OCI-LY7 (cell line): Measurements from ENCODE around the gene CYB5R3. TPM values are rescaled to one million over a fixed set of nuclear protein-coding genes. Genes with fewer than 3 reads are reported as not detected.
"Not testable (repeated sequence)": the region's sequence is repeated elsewhere in the genome, so short reads cannot be mapped to it uniquely, and the experiment has no call there.

ENCODE experiments used
- BruUV-seq: library from RNA; stranded (reverse); fragments of 400-500 nt; replicated peaks from 2 replicates; lab custom pipeline; 2021; lab: Mats Ljungman, UMichigan
- CTCF ChIA-PET: fragments of 300-600 bp; sonication (Branson Sonifier 250); formaldehyde crosslinking; loops from one replicate; lab custom pipeline; 2022; ENCODE audit warnings: antibody characterized with exemption; ENCODE audit not compliant: unreplicated experiment; lab: Charles Lee
- POLR2A ChIA-PET: fragments of 300-600 bp; sonication (Branson Sonifier 250); formaldehyde crosslinking; loops from one replicate; lab custom pipeline; 2022; ENCODE audit warnings: antibody characterized with exemption; lab: Charles Lee
- DNase-seq: peaks from one replicate; pipeline ENCODE4 v3.0.0-alpha.2; 2015; ENCODE audit warnings: low spot score
- H2AFZ ChIP-seq: fragments of 200-600 bp; sonication (generic), shearing (Covaris generic); 2 replicates; pipeline ENCODE4 v1.6.1; 2014; ENCODE audit warnings: mild to moderate bottlenecking, antibody characterized with exemption, low read length, moderate library complexity
- H3K27ac ChIP-seq: fragments of 200-600 bp; sonication (generic); 2 replicates; pipeline ENCODE4 v1.5.1; 2014; ENCODE audit warnings: mixed run types, low read depth, mild to moderate bottlenecking, moderate library complexity, low read length, inconsistent platforms; ENCODE audit not compliant: poor library complexity, severe bottlenecking
- H3K36me3 ChIP-seq: fragments of 200-600 bp; sonication (generic); 2 replicates; pipeline ENCODE4 v1.6.1; 2014; ENCODE audit warnings: mild to moderate bottlenecking, antibody characterized with exemption, low read length, moderate library complexity, mixed read lengths; ENCODE audit not compliant: insufficient read depth
- H3K4me1 ChIP-seq: fragments of 200-600 bp; sonication (generic); 2 replicates; pipeline ENCODE4 v1.5.1; 2014; ENCODE audit warnings: mild to moderate bottlenecking, low read length; ENCODE audit not compliant: insufficient read depth, poor library complexity, severe bottlenecking
- H3K4me2 ChIP-seq: fragments of 200-600 bp; sonication (generic); 2 replicates; pipeline ENCODE4 v1.6.1; 2014; ENCODE audit warnings: mild to moderate bottlenecking, low read length
- H3K4me3 ChIP-seq: fragments of 200-600 bp; sonication (generic); 2 replicates; pipeline ENCODE4 v1.5.1; 2014; ENCODE audit warnings: mild to moderate bottlenecking, low read depth, low read length; ENCODE audit not compliant: poor library complexity, severe bottlenecking
- H3K79me2 ChIP-seq: fragments of 200-600 bp; sonication (generic); 2 replicates; pipeline ENCODE4 v1.6.1; 2016; ENCODE audit warnings: low read depth, mild to moderate bottlenecking, low read length, moderate library complexity, mixed read lengths; ENCODE audit not compliant: insufficient read depth
- H3K9me2 ChIP-seq: fragments of 200-600 bp; sonication (generic); 2 replicates; pipeline ENCODE4 v1.6.1; 2016; ENCODE audit warnings: mild to moderate bottlenecking, low read length, mixed read lengths; ENCODE audit not compliant: insufficient read depth
- H3K9me3 ChIP-seq: fragments of 200-600 bp; sonication (generic); 2 replicates; pipeline ENCODE4 v1.6.1; 2014; ENCODE audit warnings: mild to moderate bottlenecking, mixed run types, low read length, mixed read lengths
- H4K20me1 ChIP-seq: fragments of 200-600 bp; sonication (generic); 2 replicates; pipeline ENCODE4 v1.6.1; 2014; ENCODE audit warnings: mild to moderate bottlenecking, antibody characterized with exemption, low read length, moderate library complexity, mixed read lengths; ENCODE audit not compliant: insufficient read depth
- EZH2phosphoT487 ChIP-seq: fragments of 200-600 bp; sonication (generic); IDR thresholded peaks from 2 replicates; pipeline ENCODE4 v1.6.1; 2018; ENCODE audit warnings: low read depth, borderline replicate concordance, mild to moderate bottlenecking, mixed run types, antibody characterized with exemption, low read length, moderate library complexity, mixed read lengths
- intact Hi-C: fragments of 100-400 bp; cut with micrococcal nuclease; formaldehyde crosslinking; loops from one replicate; pipeline ENCODE4 v1.10.0; 2022; ENCODE audit not compliant: unreplicated experiment
- total RNA-seq, 2 experiments: library from RNA; depleted of rRNA in 1 of 2; stranded (reverse); fragments of >200 nt in 1 of 2; shearing (Covaris generic) in 1 of 2; gene quantifications; 2 replicates each; pipeline ENCODE4 v1.2.3, GENCODE V29; 2014 to 2022
- TF ChIP-seq, protein P1 (sequence below): fragments of 200-600 bp; sonication (generic); conservative IDR thresholded peaks from 2 replicates; pipeline ENCODE4 v1.5.1; 2014; ENCODE audit warnings: mild to moderate bottlenecking, antibody characterized with exemption, low read length, moderate library complexity, mixed read lengths

Gene CYB5R3
- total RNA-seq, 2 experiments from 2014 or later = 38.0 to 68.9 TPM

- Histone ChIP-seq H2AFZ (no peak overlapping the region), H4K20me1 (no peaks in the 10 kb centered on the region), H3K27ac (no peak overlapping the region), H3K4me2 (no peak overlapping the region), H3K4me1 (peaks cover 13% of the 10 kb centered on the region), H3K36me3 (peaks cover 59% of the 10 kb centered on the region), H3K9me3 (no peaks in the 10 kb centered on the region), H3K79me2 (peaks cover 26% of the 10 kb centered on the region), H3K4me3 (no peak overlapping the region), H3K9me2 (no peaks in the 10 kb centered on the region)
- intact Hi-C loops = no loop called here
- no peak for TF ChIP-seq EZH2phosphoT487
- TF ChIP-seq, protein P1, sequence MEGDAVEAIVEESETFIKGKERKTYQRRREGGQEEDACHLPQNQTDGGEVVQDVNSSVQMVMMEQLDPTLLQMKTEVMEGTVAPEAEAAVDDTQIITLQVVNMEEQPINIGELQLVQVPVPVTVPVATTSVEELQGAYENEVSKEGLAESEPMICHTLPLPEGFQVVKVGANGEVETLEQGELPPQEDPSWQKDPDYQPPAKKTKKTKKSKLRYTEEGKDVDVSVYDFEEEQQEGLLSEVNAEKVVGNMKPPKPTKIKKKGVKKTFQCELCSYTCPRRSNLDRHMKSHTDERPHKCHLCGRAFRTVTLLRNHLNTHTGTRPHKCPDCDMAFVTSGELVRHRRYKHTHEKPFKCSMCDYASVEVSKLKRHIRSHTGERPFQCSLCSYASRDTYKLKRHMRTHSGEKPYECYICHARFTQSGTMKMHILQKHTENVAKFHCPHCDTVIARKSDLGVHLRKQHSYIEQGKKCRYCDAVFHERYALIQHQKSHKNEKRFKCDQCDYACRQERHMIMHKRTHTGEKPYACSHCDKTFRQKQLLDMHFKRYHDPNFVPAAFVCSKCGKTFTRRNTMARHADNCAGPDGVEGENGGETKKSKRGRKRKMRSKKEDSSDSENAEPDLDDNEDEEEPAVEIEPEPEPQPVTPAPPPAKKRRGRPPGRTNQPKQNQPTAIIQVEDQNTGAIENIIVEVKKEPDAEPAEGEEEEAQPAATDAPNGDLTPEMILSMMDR = no peak
- POLR2A ChIA-PET = no interaction called here
- no peak for DNase-seq
- no TSS peak for BruUV-seq
- CTCF ChIA-PET = no interaction called here
Measured at GRCh38 chr22:42577623-42578240, 71.5 kb downstream of the CYB5R3 start.

- H3K27ac ChIP-seq, intact Hi-C loops, H3K9me3 ChIP-seq, BruUV-seq, H3K9me2 ChIP-seq, H4K20me1 ChIP-seq, H3K4me2 ChIP-seq, POLR2A ChIA-PET, H3K4me1 ChIP-seq, CTCF ChIA-PET, H2AFZ ChIP-seq, DNase-seq, H3K4me3 ChIP-seq: not testable (repeated sequence)
- H3K36me3 ChIP-seq = peaks cover 64% of the 10 kb centered on the region
- H3K79me2 ChIP-seq = peaks cover 26% of the 10 kb centered on the region
Measured at GRCh38 chr22:42577141-42577540, 72.1 kb downstream of the CYB5R3 start.

DNA sequence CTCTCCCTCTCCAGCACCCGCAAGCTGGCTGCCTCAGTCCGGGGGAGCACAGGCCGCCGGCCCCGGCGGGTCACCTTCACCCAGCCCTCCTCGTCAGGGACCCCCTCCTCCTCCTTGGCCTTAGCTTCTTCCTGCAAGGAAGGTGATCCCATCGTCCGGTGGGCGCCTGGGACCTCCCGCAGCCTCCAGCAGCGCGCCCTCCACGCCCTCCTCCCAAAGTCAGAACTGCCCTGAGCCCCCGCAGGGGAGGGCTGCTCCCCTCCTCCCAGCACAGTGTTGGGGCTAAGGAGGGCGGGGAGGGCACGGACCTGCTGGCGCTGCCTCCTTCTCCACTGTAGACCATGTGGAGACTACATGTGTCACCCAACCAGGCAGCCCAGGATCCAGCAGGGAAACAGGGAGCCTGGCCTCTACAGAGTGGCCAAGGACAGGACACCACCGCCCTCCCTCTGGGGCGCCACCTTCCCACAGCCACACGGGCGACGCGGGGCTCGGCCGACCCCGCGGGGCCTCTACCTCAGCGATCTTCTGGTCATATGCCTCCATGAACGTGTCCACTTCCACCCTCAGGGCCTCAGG lies 73.1 kb downstream of the CYB5R3 start:
- H3K4me2 ChIP-seq, H2AFZ ChIP-seq, DNase-seq, BruUV-seq, intact Hi-C loops, H3K9me2 ChIP-seq, H3K27ac ChIP-seq, H4K20me1 ChIP-seq, H3K4me1 ChIP-seq, CTCF ChIA-PET, H3K4me3 ChIP-seq, POLR2A ChIA-PET, H3K9me3 ChIP-seq: not testable (repeated sequence)
- peaks cover 20% of the 10 kb centered on the region for H3K79me2 ChIP-seq
- H3K36me3 ChIP-seq = peaks cover 74% of the 10 kb centered on the region

DNA sequence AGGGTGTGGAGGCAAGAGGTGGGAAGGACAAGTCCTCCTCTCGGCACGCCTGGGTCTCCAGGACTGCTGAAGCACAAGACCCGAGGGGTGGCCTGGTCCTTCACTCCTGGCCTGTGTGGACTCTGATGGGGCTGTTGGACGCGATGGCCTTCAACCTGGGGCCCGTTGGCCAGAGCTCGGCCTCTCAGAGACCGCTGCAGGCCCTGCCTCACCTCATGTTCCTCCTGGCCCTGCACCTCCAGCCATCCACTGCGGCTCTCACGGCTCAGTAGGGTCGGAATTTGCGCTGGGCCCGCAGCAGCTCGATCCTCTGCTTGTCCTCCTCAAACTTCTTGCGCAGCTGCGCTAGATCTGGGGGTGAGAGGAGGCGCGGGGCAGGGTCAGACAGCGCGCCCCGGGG lies 74.7 kb downstream of the CYB5R3 start:
- BruUV-seq, H3K79me2 ChIP-seq, CTCF ChIA-PET, DNase-seq, H3K4me2 ChIP-seq, H3K4me3 ChIP-seq, H3K4me1 ChIP-seq, H3K9me3 ChIP-seq, H3K9me2 ChIP-seq, H2AFZ ChIP-seq, intact Hi-C loops, H3K27ac ChIP-seq, H4K20me1 ChIP-seq: not testable (repeated sequence)
- peaks cover 83% of the 10 kb centered on the region for H3K36me3 ChIP-seq
- POLR2A ChIA-PET = interaction anchor here (0.6 kb wide), 1 partner anchor 30 kb away, joined by 3 read pairs; no protein-coding TSS in a partner anchor

DNA sequence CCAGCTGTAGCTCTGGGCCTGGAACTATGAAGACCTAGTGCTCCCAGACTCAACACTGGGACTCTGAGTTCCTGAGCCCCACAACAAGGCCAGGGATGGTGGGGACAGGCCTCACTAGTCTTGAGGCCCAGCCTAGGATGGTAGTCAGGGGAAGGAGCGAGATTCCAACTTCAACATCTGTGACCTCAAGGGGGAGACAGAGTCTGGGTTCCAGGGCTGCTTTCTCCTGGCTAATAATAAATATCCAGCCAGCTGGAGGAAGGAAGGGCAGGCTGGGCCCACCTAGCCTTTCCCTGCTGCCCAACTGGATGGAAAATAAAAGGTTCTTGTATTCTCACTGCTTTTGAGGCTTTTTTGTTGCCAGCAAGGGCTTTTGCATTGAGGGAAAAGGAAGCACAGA lies 75.1 kb downstream of the CYB5R3 start:
- POLR2A ChIA-PET, BruUV-seq: not testable (repeated sequence)

More for the DNA sequence above, 75.1 kb downstream of the CYB5R3 start:
- H2AFZ ChIP-seq, H4K20me1 ChIP-seq, H3K79me2 ChIP-seq, H3K9me3 ChIP-seq, intact Hi-C loops, H3K4me1 ChIP-seq, DNase-seq, H3K9me2 ChIP-seq, H3K4me3 ChIP-seq, H3K4me2 ChIP-seq, H3K27ac ChIP-seq, CTCF ChIA-PET: not testable (repeated sequence)
- H3K36me3 ChIP-seq = peaks cover 84% of the 10 kb centered on the region
